Thymus (tissue), 11 donors: ENCODE results near the gene SFXN2. TPM values are rescaled to one million over a fixed set of nuclear protein-coding genes. Genes with fewer than 3 reads are reported as not detected.

Source experiments
- DNase-seq, 9 donors: peaks; one replicate each; pipeline ENCODE4 v3.0.0-alpha.2; 2013; ENCODE audit warnings: low spot score in 9 of 9, low read depth in 6 of 9, missing footprints in 1 of 9
- H3K27ac ChIP-seq, 2 donors: one replicate each; pipeline ENCODE4 v1.5.1; 2013; ENCODE audit warnings: control low read depth in 1 of 2, low read depth in 1 of 2, low read length in 1 of 2, mild to moderate bottlenecking in 1 of 2, moderate library complexity in 1 of 2
- H3K27me3 ChIP-seq, 2 donors: one replicate each; pipeline ENCODE4 v1.5.1; 2013; ENCODE audit warnings: low read length in 1 of 2; ENCODE audit not compliant: control insufficient read depth in 2 of 2, insufficient read depth in 1 of 2
- H3K36me3 ChIP-seq, 2 donors: one replicate each; pipeline ENCODE4 v1.5.1; 2013; ENCODE audit warnings: low read length in 1 of 2, mild to moderate bottlenecking in 1 of 2, moderate library complexity in 1 of 2; ENCODE audit not compliant: control insufficient read depth in 2 of 2, insufficient read depth in 2 of 2
- H3K4me1 ChIP-seq, 2 donors: one replicate each; pipeline ENCODE4 v1.5.1; 2013; ENCODE audit warnings: low read length in 2 of 2; ENCODE audit not compliant: control insufficient read depth in 2 of 2, insufficient read depth in 2 of 2
- H3K4me3 ChIP-seq, 2 donors: one replicate each; pipeline ENCODE4 v1.5.1; 2013; ENCODE audit warnings: low read length in 2 of 2, control low read depth in 1 of 2, mild to moderate bottlenecking in 1 of 2
- H3K9me3 ChIP-seq, 2 donors: one replicate each; pipeline ENCODE4 v1.5.1; 2013; ENCODE audit warnings: low read length in 1 of 2, mild to moderate bottlenecking in 1 of 2; ENCODE audit not compliant: control insufficient read depth in 2 of 2, insufficient read depth in 1 of 2
- WGBS: extraction: QIAGEN DNeasy Blood & Tissue Kit; methylation state at CpG from one replicate; pipeline ENCODE4 v1.1.7; 2013; 5-methylcytosine and 5-hydroxymethylcytosine counted together
- polyA plus RNA-seq: library from polyadenylated mRNA; stranded (reverse); fragments of 200-250 nt; gene quantifications from one replicate; pipeline ENCODE4 v1.2.3, GENCODE V29; 2013
- total RNA-seq: library from RNA; stranded (reverse); fragments of 120-200 nt; gene quantifications from one replicate; pipeline ENCODE4 v1.2.4, GENCODE V29; 2013
- donor health status: healthy.

SFXN2 gene
- total and polyA plus RNA-seq, 2 donors: 10.8 to 14.9 TPM

DNA sequence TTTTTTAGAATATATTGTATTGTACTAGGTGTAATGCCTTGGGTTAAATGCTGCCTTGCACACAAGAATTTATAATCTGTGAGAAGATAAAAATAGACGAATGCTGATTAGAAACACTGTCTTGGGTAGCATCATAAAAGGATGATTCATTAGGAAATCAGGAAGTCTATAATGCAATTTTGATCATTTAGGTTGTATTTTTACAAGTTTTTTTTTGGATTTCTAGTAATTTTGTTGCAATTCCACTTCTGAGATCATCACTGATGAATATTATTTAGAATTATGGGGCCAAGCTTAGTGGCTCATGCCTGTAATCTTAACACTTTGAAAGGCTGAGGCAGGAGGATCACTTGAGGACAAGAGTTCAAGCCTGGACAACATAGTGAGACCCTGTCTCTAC, 58.9 kb downstream of the SFXN2 start:
- Histone ChIP-seq H3K27ac (no peak overlapping the region), H3K4me1 (peaks cover 45 to 71% of the 10 kb centered on the region in 2 donors), H3K9me3 (no peaks in the 10 kb centered on the region), H3K27me3 (no peaks in the 10 kb centered on the region), H3K36me3 (no peaks in the 10 kb centered on the region), H3K4me3 (no peak overlapping the region)
- DNase-seq: no peak
- 93% methylated on average over 1 of the region's 1 CpG for WGBS

GRCh38 chr10:102773986-102774385, 59.5 kb downstream of the SFXN2 start:
- Histone ChIP-seq H3K36me3 (no peaks in the 10 kb centered on the region), H3K4me3 (no peak overlapping the region), H3K9me3 (no peaks in the 10 kb centered on the region), H3K4me1 (peaks cover 49 to 75% of the 10 kb centered on the region in 2 donors), H3K27ac (peak overlapping the region; percentile 66 to 74), H3K27me3 (no peaks in the 10 kb centered on the region)
- DNase-seq: peak in 2 of 9 donors; percentile 56 to 75
- WGBS: 58% methylated on average over 5 of the region's 5 CpGs

GRCh38 chr10:102775201-102775934, 60.9 kb downstream of the SFXN2 start:
- peaks cover 0 to under 1% of the 10 kb centered on the region in 2 donors for H3K36me3 ChIP-seq
- H3K4me3 ChIP-seq: peak overlapping the region; percentile 57 to 67
- no peaks in the 10 kb centered on the region for H3K9me3 ChIP-seq
- H3K4me1 ChIP-seq: peaks cover 42 to 70% of the 10 kb centered on the region in 2 donors
- DNase-seq: no peak
- H3K27me3 ChIP-seq: no peaks in the 10 kb centered on the region
- 82% methylated on average over 16 of the region's 16 CpGs for WGBS
- H3K27ac ChIP-seq: peak overlapping the region; percentile 88 to 97

GRCh38 chr10:102775935-102776669, 61.7 kb downstream of the SFXN2 start:
- peak in 5 of 9 donors; percentile 76 to 91 (median 78) for DNase-seq

DNA sequence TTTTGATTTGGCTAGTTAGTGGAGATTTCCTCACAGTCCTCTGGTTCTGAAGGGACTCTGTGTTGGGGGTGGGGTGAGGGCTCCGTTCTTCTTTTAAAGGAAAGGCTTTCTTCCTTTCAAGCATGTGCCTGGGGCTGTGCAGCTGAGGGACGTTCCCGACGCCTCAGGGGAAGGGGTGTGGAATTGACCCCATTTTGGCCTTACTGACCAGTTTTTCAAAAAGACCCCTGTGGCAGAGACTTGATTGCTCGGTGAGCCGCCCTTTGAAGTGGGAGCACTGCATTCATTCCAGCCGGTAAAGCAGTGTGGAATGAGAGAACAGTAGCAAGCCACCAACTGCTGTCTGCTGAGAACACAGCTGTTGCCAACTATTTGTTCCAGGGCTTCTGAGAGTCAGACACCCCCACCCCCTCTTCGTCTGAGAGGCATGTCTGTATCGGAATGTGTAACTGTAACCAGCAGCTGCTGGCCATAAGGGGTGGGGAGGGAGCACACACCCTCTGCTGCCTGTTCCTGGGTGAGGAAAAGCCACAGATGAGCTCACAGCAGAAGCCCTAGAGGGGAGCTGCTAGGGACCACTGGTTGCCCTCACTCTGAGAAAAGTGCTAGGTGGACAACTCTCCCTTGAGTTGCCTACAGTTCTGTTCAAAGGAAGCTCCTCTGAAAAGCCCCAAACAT, 62.5 kb downstream of the SFXN2 start:
- no peaks in the 10 kb centered on the region for H3K27me3 ChIP-seq
- DNase-seq: peak in 8 of 9 donors; percentile 69 to 94 (median 85)
- H3K36me3 ChIP-seq: peaks cover 8 to 16% of the 10 kb centered on the region in 2 donors
- WGBS: 7% methylated on average over 9 of the region's 9 CpGs
- H3K4me1 ChIP-seq: peaks cover 38 to 80% of the 10 kb centered on the region in 2 donors
- peak overlapping the region; percentile 57 to 67 for H3K4me3 ChIP-seq
- H3K27ac ChIP-seq: peak overlapping the region; percentile 88 to 97
- no peaks in the 10 kb centered on the region for H3K9me3 ChIP-seq

More at GRCh38 chr10:102775935-102776669, 61.7 kb downstream of the SFXN2 start:
- WGBS: 19% methylated on average over 17 of the region's 17 CpGs
- Histone ChIP-seq H3K9me3 (no peaks in the 10 kb centered on the region), H3K36me3 (peaks cover 2 to 7% of the 10 kb centered on the region in 2 donors), H3K4me3 (peak overlapping the region; percentile 57 to 67), H3K27ac (peak overlapping the region; percentile 88 to 97), H3K4me1 (peaks cover 38 to 72% of the 10 kb centered on the region in 2 donors), H3K27me3 (no peaks in the 10 kb centered on the region)

GRCh38 chr10:102777711-102778453, 63.4 kb downstream of the SFXN2 start:
- H3K4me3 ChIP-seq: peak overlapping the region; percentile 8 to 17
- peaks cover 38 to 89% of the 10 kb centered on the region in 2 donors for H3K4me1 ChIP-seq
- WGBS: 61% methylated on average over 17 of the region's 17 CpGs

GRCh38 chr10:102778781-102779180, 64.3 kb downstream of the SFXN2 start:
- Histone ChIP-seq H3K27me3 (no peaks in the 10 kb centered on the region), H3K27ac (peak overlapping the region; percentile 78 to 97), H3K4me3 (no peak overlapping the region), H3K9me3 (no peaks in the 10 kb centered on the region), H3K36me3 (peaks cover 8 to 20% of the 10 kb centered on the region in 2 donors), H3K4me1 (peaks cover 36 to 94% of the 10 kb centered on the region in 2 donors)
- DNase-seq: no peak
- WGBS: 95% methylated on average over 2 of the region's 2 CpGs

More at GRCh38 chr10:102777711-102778453, 63.4 kb downstream of the SFXN2 start:
- Histone ChIP-seq H3K27ac (peak overlapping the region; percentile 77 to 97), H3K27me3 (no peaks in the 10 kb centered on the region), H3K9me3 (no peaks in the 10 kb centered on the region), H3K36me3 (peaks cover 8 to 20% of the 10 kb centered on the region in 2 donors)
- DNase-seq: peak in 3 of 9 donors; percentile 58 to 77 (median 62)

GRCh38 chr10:102779680-102780526, 65.5 kb downstream of the SFXN2 start:
- DNase-seq: no peak
- no peaks in the 10 kb centered on the region for H3K9me3 ChIP-seq
- peaks cover 25 to 83% of the 10 kb centered on the region in 2 donors for H3K4me1 ChIP-seq
- H3K4me3 ChIP-seq: no peak overlapping the region
- peak overlapping the region; percentile 55 to 97 for H3K27ac ChIP-seq
- H3K27me3 ChIP-seq: no peaks in the 10 kb centered on the region
- 96% methylated on average over 10 of the region's 10 CpGs for WGBS
- H3K36me3 ChIP-seq: peaks cover 8 to 20% of the 10 kb centered on the region in 2 donors
